HAP-1 (cell line): ENCODE results near the gene PHLPP1.

ENCODE experiments used
- DNase-seq, 2 experiments: peaks; one replicate each; pipeline ENCODE4 v3.0.0-alpha.2; 2016 to 2020; ENCODE audit warnings: low spot score in 2 of 2
- H3K27me3 ChIP-seq: fragments of 250-450 bp; sonication (Bioruptor Pico); 2 replicates; pipeline ENCODE4 v1.5.1; 2020; ENCODE audit warnings: low read depth, mild to moderate bottlenecking, moderate library complexity
- H3K36me3 ChIP-seq: fragments of 250-450 bp; sonication (Bioruptor Pico); replicated peaks from 2 replicates; pipeline ENCODE4 v1.5.1; 2020; ENCODE audit warnings: mild to moderate bottlenecking
- H3K4me1 ChIP-seq: fragments of 250-450 bp; sonication (Bioruptor Pico); 2 replicates; pipeline ENCODE4 v1.5.1; 2020; ENCODE audit warnings: mild to moderate bottlenecking
- H3K4me3 ChIP-seq: fragments of 250-450 bp; sonication (Bioruptor Pico); 2 replicates; pipeline ENCODE4 v1.5.1; 2020; ENCODE audit warnings: mild to moderate bottlenecking, moderate library complexity
- H3K9me3 ChIP-seq: fragments of 250-450 bp; sonication (Bioruptor Pico); 2 replicates; pipeline ENCODE4 v1.5.1; 2020; ENCODE audit warnings: mild to moderate bottlenecking, moderate library complexity
- in situ Hi-C: fragments of 300-500 bp; cut with MboI; formaldehyde crosslinking; loops from 3 replicates; pipeline ENCODE4 v1.14.3; 2020; ENCODE audit warnings: low sequenced_read_pairs, inconsistent platforms, mixed read lengths

Gene PHLPP1

DNA sequence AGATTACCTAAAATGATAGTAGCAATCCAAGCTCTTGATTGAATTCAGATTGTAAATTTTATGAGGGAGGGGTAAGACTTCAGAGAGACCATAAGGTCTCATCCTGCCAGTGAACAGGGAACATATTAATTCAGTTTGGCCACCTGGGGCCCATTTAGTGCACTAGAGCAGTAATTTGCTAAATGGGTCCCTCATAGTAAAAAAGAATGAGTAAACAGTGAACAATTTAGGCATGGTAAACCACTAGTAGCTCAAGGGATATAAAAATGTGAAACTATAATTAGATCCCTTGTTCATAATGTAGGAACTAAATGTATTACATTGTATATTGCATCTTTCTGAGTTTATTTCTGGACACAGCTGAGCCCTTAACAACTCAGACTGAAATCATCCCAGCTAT lies 4.9 kb upstream of the PHLPP1 start:
- in situ Hi-C loops, result loop anchor here (10.0 kb wide), 1 partner anchor 174 kb away; no protein-coding TSS in a partner anchor
- no peaks in the 10 kb centered on the region for H3K4me1 ChIP-seq
- DNase-seq, result no peak

DNA sequence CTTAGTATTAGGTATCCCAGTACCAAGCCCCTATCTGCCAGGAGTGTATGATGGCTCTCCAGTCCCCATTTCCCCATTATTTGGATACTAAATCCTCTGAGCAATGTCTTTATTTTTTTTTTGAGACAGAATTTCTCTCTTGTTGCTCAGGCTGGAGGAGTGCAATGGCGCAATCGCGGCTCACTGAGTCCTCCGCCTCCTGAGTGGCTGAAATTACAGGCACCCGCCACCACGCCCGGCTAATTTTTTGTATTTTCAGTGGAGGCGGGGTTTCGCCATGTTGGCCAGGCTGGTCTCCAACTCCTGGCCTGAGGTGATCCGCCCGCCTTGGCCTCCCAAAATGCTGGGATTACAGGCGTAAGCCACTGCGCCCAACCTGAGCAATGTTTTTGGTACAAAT lies 3.6 kb upstream of the PHLPP1 start:
- in situ Hi-C loops, result loop anchor here (10.0 kb wide), 1 partner anchor 173 kb away; no protein-coding TSS in a partner anchor
- Histone ChIP-seq H3K27me3 (no peaks in the 10 kb centered on the region), H3K9me3 (no peaks in the 10 kb centered on the region), H3K4me3 (no peak overlapping the region), H3K36me3 (no peaks in the 10 kb centered on the region), H3K4me1 (no peaks in the 10 kb centered on the region)
- DNase-seq, result no peak

More for the DNA sequence above, 4.9 kb upstream of the PHLPP1 start:
- Histone ChIP-seq H3K27me3 (no peaks in the 10 kb centered on the region), H3K4me3 (no peak overlapping the region), H3K36me3 (no peaks in the 10 kb centered on the region), H3K9me3 (no peaks in the 10 kb centered on the region)

DNA sequence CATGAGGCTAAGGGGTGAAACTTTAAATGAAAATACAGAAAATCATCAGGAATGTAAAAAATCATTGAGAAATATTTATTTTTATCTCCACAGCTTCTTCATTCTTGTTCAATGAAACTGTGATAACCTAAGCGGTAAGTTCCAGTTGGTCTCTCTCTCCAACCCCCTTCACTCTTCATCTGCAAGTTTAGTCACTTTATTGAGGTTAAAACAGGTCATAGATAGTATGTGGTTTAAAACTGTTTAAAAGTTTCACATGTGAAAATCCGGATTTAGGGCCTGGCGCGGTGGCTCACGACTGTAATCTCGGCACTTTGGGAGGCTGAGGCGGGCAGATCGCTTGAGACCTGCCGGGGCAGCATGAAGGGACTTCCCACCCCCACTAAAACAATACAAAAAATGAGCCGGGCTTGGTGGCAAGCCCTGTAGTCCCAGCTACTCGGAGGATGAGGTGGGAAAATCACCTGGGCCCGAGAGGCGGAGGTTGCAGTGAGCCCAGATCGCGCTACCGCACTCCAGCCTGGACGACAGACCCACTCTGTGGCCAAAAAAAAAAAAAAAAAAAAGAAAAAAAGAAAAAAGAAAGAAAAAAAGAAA lies 1.6 kb upstream of the PHLPP1 start:
- Histone ChIP-seq H3K36me3 (no peaks in the 10 kb centered on the region), H3K4me3 (no peak overlapping the region), H3K4me1 (no peaks in the 10 kb centered on the region; the same call in 1 of the 2 replicates), H3K9me3 (no peaks in the 10 kb centered on the region), H3K27me3 (no peaks in the 10 kb centered on the region)
- in situ Hi-C loops, result loop anchor here (10.0 kb wide), 1 partner anchor 171 kb away; no protein-coding TSS in a partner anchor
- DNase-seq, result no peak

DNA sequence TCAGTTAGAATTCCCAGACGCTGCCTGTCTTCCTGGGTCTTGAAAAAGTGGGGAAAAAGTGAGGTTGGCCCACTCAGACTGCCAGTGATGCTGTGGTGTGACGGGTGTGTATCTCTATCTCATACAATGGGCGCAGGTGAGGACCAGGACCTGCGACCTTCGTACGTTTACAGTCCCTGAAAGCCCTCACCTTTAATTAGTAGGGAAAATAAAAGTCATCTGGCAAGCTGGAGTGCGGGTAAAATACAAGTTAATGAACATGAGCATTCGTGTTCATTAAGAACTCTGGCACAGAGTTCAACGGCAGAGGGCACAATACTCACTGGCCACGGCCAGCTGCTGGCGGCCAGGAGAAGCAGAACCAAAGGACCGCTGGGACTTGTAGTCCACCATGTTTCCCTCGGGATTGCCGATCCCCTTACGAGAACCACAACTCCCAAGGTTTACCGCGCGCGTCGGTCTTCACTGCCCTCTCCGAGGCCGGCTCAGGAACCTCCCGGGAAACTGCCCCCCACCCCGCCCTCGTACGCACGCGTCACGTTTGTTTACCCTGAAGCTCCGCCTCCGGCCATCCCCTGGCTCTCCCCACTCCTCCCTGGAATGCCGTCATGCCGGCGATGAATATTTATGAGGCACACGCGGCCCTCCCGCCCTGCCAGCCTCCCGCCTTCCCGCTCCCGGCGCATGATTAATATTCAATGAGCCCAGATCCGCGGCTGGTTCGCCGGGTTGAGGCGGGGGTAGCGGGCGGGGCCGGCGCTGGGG lies 488 bp upstream of the PHLPP1 start:
- Histone ChIP-seq H3K4me3 (peak overlapping the region; percentile 59), H3K4me1 (peaks cover 5% of the 10 kb centered on the region), H3K36me3 (no peaks in the 10 kb centered on the region), H3K9me3 (no peaks in the 10 kb centered on the region), H3K27me3 (no peaks in the 10 kb centered on the region)
- DNase-seq, result peak; percentile 100
- in situ Hi-C loops, result loop anchor here (5.0 to 10.0 kb wide), 2 partner anchors 170 to 267 kb away; no protein-coding TSS in a partner anchor

DNA sequence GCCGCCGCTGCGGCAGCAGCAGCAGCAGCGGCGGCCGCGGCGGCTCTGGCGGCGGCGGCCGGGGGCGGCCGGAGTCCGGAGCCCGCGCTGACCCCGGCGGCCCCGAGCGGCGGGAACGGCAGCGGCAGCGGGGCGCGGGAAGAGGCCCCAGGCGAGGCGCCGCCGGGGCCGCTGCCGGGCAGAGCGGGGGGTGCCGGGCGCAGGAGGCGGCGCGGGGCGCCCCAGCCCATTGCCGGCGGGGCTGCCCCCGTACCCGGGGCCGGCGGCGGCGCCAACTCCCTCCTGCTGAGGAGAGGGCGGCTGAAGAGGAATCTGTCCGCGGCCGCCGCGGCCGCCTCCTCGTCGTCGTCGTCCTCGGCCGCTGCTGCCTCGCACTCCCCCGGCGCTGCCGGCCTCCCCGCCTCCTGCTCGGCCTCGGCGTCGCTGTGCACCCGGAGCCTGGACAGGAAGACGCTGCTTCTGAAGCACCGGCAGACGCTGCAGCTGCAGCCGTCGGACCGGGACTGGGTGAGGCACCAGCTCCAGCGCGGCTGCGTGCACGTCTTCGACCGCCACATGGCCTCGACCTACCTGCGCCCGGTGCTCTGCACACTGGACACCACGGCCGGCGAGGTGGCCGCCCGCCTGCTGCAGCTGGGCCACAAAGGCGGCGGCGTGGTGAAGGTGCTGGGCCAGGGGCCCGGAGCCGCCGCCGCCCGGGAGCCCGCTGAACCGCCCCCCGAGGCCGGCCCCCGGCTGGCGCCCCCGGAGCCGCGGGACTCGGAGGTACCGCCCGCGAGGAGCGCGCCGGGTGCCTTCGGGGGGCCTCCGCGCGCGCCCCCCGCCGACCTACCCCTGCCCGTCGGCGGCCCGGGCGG lies 646 bp downstream of the PHLPP1 start:
- Histone ChIP-seq H3K4me1 (peaks cover 9% of the 10 kb centered on the region), H3K36me3 (no peaks in the 10 kb centered on the region; the same call in 1 of the 2 replicates), H3K4me3 (peak overlapping the region; percentile 59), H3K27me3 (no peaks in the 10 kb centered on the region), H3K9me3 (no peaks in the 10 kb centered on the region)
- DNase-seq, result peak; percentile 8 to 59
- in situ Hi-C loops, result loop anchor here (5.0 to 10.0 kb wide), 2 partner anchors 169 to 266 kb away; no protein-coding TSS in a partner anchor

DNA sequence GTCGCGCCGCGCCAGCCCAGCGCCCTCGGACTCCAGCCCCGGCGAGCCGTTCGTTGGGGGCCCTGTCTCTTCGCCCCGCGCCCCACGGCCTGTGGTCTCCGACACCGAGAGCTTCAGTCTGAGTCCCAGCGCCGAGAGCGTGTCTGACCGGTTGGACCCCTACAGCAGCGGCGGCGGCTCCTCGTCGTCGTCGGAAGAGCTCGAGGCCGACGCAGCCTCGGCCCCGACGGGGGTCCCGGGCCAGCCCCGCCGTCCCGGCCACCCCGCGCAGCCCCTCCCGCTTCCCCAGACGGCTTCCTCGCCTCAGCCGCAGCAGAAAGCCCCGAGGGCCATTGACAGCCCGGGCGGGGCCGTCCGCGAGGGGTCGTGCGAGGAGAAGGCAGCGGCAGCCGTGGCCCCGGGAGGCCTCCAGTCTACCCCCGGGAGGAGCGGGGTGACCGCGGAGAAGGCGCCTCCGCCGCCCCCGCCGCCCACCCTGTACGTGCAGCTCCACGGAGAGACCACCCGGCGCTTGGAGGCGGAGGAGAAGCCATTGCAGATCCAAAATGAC lies 1.4 kb downstream of the PHLPP1 start:
- Histone ChIP-seq H3K4me3 (peak overlapping the region; percentile 43), H3K4me1 (peaks cover 17% of the 10 kb centered on the region), H3K36me3 (no peaks in the 10 kb centered on the region; the same call in 1 of the 2 replicates), H3K9me3 (no peaks in the 10 kb centered on the region), H3K27me3 (no peaks in the 10 kb centered on the region)
- in situ Hi-C loops, result loop anchor here (5.0 to 10.0 kb wide), 2 partner anchors 168 to 266 kb away; no protein-coding TSS in a partner anchor
- DNase-seq, result peak; percentile 25 to 72

DNA sequence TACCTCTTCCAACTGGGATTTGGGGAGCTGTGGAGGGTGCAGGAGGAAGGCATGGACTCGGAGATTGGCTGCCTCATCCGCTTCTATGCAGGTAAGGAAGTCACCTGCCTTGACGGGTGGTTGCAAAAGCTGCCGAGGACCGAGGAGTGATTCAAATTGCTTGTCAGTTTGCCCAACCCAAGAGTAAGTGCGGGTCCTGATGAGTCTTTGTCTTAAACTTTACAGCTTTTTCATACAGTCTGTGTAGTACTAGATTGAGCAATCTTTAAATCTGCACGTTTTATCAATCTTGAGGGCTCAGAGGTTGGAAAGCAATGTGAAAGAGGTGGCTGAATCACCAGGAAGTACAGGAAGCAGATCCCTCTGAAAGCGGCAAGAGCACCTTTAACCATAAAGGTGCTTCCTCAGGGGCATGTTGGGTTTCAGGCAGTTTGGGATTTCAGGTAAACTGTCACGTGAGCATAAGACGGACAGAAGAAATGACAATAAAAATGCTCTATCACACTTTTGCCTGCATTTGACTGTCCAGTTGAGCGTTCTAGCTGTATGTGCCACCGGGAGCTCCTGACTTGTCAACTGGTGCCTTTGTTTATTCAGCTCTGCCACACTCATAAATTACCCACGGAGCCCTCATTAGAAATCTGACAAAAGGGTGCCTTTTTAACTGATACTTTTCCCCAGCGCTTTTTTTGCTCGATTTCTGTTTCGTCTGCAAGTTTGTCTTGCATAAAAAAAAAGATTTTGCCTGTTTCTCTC lies 2.0 kb downstream of the PHLPP1 start:
- H3K4me1 ChIP-seq, result peaks cover 22% of the 10 kb centered on the region
- no peaks in the 10 kb centered on the region for H3K9me3 ChIP-seq
- no peaks in the 10 kb centered on the region; the same call in 1 of the 2 replicates for H3K36me3 ChIP-seq
- in situ Hi-C loops, result loop anchor here (5.0 to 10.0 kb wide), 2 partner anchors 167 to 265 kb away; no protein-coding TSS in a partner anchor
- no peaks in the 10 kb centered on the region for H3K27me3 ChIP-seq
- peak; percentile 30 to 42 for DNase-seq
- H3K4me3 ChIP-seq, result peak overlapping the region; percentile 43

DNA sequence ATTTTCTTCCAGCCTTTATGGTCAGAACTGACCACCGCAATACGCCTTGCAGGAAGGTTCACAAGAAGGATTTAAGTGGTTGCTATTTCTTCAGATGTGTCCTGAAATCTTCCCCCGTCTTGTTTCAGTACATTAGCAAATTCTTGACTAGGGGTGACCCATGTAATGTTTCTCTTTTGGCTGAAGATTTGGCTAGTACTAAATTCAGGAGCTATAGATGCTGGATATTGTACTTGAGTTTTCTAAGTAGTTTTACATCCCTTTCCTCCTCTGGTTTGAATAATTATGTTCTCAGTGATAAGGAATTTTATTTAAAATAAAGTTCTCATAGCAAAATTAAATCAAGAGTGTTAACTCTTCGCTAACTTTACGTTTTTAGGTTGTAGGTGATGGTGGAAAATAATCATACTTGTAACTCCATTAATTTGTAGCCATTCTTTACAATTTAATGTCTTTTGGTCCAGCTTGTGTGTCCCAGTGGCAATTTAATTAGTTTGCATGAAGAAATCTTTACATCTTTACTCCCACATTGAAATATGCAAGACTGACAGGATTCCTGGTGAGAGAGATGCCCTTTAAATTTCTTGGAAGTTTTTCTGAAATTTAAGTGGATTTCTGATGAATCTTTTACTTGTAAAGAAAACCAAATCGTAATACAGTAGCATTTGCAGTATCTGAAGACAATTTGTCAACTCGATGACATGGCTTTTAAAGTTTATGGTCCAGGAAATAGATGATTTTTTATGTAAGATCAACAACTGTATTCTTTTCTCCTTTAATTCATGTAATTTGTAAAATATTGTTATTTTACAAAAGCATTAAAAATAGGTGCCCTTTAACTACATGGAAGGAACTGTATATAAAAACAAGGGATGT lies 2.8 kb downstream of the PHLPP1 start:
- Histone ChIP-seq H3K4me1 (peaks cover 22% of the 10 kb centered on the region), H3K9me3 (no peaks in the 10 kb centered on the region), H3K4me3 (peak overlapping the region; percentile 43), H3K27me3 (no peaks in the 10 kb centered on the region), H3K36me3 (no peaks in the 10 kb centered on the region; the same call in 1 of the 2 replicates)
- in situ Hi-C loops, result loop anchor here (5.0 to 10.0 kb wide), 2 partner anchors 167 to 264 kb away; no protein-coding TSS in a partner anchor
- no peak for DNase-seq

DNA sequence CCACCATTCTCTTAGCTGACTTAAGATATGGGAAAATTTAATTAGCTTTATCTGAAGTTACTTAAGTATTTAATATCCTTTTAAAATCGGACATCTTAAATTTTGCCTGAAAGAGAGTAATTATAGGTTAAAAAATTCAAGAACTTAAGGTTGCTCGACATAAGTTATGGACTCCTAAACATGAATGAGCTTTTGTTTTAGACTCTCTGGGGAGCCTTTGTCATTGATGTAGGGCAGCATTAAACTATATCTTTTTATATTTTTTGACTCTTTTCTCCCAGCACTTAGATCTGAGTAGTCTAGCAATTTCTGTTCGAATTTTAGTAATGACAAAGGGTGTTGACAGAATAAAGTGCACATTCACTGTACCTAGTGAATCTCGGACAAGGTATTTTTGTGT lies 4.7 kb downstream of the PHLPP1 start:
- Histone ChIP-seq H3K4me3 (peak overlapping the region; percentile 43), H3K9me3 (no peaks in the 10 kb centered on the region), H3K4me1 (peaks cover 30% of the 10 kb centered on the region), H3K36me3 (no peaks in the 10 kb centered on the region; the same call in 1 of the 2 replicates), H3K27me3 (no peaks in the 10 kb centered on the region)
- DNase-seq, result peak in 1 of 2 experiments; percentile 26
- in situ Hi-C loops, result no loop called here

DNA sequence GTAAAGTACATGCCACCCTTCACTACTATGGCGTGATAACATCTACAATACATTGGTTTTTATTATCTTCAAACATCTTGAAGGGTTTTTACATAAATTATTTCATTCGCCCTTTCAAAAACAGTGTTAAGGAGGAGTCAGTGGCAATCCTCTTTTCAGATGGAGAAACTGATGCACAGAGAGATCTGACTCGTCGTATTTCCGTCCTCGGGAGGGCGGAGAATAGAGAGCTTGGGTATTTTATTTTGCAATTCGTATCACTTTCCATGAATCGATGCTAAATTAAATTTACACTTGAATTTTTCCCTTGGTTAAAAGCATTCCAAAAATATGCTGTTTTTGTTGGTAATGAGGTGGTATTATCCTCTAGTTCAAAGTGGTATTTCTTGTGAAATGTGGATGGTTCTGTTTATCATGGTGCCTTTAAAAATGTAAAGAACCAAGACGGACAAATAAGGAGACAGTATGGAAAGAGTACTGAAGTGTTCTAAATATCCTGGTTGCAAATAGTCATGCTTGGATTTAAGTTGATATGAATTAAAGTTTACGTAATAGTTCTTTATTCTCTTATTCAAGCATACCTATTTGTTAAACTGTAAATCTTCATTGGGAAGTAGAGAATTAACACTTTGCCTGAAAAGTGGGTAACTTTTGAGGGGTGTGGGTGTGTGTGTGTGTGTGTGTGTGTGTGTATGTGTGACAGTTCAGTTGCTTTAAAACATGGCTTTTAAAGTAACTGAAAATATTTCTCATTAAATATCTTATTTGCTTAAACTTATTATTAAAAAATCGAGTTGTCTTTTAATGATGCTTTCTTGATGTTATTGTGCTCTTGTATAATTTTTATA lies 5.6 kb downstream of the PHLPP1 start:
- Histone ChIP-seq H3K27me3 (no peaks in the 10 kb centered on the region), H3K4me1 (peaks cover 30% of the 10 kb centered on the region), H3K4me3 (peak overlapping the region; percentile 43), H3K36me3 (no peaks in the 10 kb centered on the region; the same call in 1 of the 2 replicates), H3K9me3 (no peaks in the 10 kb centered on the region)
- DNase-seq, result peak in 1 of 2 experiments; percentile 54
- in situ Hi-C loops, result no loop called here
